ENCODE data around the gene RXRA.

Gene RXRA

GRCh38 chr9:134284273-134284672 is 42.0 kb upstream of the RXRA start:
- H4K20me1 ChIP-seq (ENCODE audit: insufficient read depth, low read length): no peaks in the 10 kb centered on the region
- H3K27ac ChIP-seq (ENCODE audit: low read depth, low read length, poor library complexity, severe bottlenecking): no peak overlapping the region
- H3K4me3 ChIP-seq (ENCODE audit: low read depth, low read length, poor library complexity, severe bottlenecking): no peak overlapping the region
- no peaks in the 10 kb centered on the region for H3K79me2 ChIP-seq (ENCODE audit: insufficient read depth, low read length)
- no peaks in the 10 kb centered on the region for H3K9me2 ChIP-seq (ENCODE audit: low read depth, low read length)
- H3K27me3 ChIP-seq (ENCODE audit: insufficient read depth, low read length): no peaks in the 10 kb centered on the region
- no peaks in the 10 kb centered on the region for H3K36me3 ChIP-seq (ENCODE audit: insufficient read depth, low read length)
- no peak overlapping the region for H3K4me2 ChIP-seq (ENCODE audit: low read length)
- H3F3A ChIP-seq (ENCODE audit: insufficient read depth, low read length): no peaks in the 10 kb centered on the region
- no peak overlapping the region for H3K9ac ChIP-seq (ENCODE audit: low read length)
- no peaks in the 10 kb centered on the region for H3K9me3 ChIP-seq (ENCODE audit: low read length)
- no peak for TF ChIP-seq CTCF (IDR thresholded peaks at IDR 0.05; ENCODE audit: low read length)
- no peak for TF ChIP-seq EZH2 (IDR thresholded peaks at IDR 0.05; ENCODE audit: borderline replicate concordance, low read length)
- peaks cover 35% of the 10 kb centered on the region for H3K4me1 ChIP-seq (ENCODE audit: insufficient read depth, low read length, severe bottlenecking)
- H2AFZ ChIP-seq (ENCODE audit: low read length): no peak overlapping the region

DNA sequence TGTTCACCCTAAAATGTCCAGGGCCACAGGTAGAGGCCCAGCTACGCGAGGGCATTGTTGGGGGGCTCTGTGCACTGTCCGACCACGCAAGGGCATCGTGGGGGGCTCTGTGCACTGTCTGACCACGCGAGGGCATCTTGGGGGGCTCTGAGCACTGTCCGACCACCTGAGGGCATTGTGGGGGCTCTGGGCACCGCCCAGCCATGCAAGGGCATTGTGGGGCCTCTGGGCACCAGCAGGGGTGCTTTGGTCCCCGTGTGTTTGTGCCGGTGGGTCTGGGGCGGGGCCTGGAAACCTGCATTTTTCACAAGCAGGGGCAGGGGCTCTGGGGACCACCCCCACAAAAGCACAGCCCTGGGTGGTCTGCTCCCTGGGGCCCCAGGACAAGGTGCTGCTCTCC is 41.5 kb upstream of the RXRA start:
- H4K20me1 ChIP-seq (ENCODE audit: insufficient read depth, low read length): no peaks in the 10 kb centered on the region
- no peaks in the 10 kb centered on the region for H3K27me3 ChIP-seq (ENCODE audit: insufficient read depth, low read length)
- no peaks in the 10 kb centered on the region for H3K9me2 ChIP-seq (ENCODE audit: low read depth, low read length)
- no peak overlapping the region for H3K4me2 ChIP-seq (ENCODE audit: low read length)
- no peaks in the 10 kb centered on the region for H3K79me2 ChIP-seq (ENCODE audit: insufficient read depth, low read length)
- H3K36me3 ChIP-seq (ENCODE audit: insufficient read depth, low read length): no peaks in the 10 kb centered on the region
- no peak overlapping the region for H3K9ac ChIP-seq (ENCODE audit: low read length)
- peaks cover 40% of the 10 kb centered on the region for H3K4me1 ChIP-seq (ENCODE audit: insufficient read depth, low read length, severe bottlenecking)
- H3K4me3 ChIP-seq (ENCODE audit: low read depth, low read length, poor library complexity, severe bottlenecking): no peak overlapping the region
- H3F3A ChIP-seq (ENCODE audit: insufficient read depth, low read length): no peaks in the 10 kb centered on the region
- TF ChIP-seq CTCF (IDR thresholded peaks at IDR 0.05; ENCODE audit: low read length) (no peak), EZH2 (IDR thresholded peaks at IDR 0.05; ENCODE audit: borderline replicate concordance, low read length) (no peak)
- no peaks in the 10 kb centered on the region for H3K9me3 ChIP-seq (ENCODE audit: low read length)
- no peak overlapping the region for H3K27ac ChIP-seq (ENCODE audit: low read depth, low read length, poor library complexity, severe bottlenecking)
- H2AFZ ChIP-seq (ENCODE audit: low read length): no peak overlapping the region

DNA sequence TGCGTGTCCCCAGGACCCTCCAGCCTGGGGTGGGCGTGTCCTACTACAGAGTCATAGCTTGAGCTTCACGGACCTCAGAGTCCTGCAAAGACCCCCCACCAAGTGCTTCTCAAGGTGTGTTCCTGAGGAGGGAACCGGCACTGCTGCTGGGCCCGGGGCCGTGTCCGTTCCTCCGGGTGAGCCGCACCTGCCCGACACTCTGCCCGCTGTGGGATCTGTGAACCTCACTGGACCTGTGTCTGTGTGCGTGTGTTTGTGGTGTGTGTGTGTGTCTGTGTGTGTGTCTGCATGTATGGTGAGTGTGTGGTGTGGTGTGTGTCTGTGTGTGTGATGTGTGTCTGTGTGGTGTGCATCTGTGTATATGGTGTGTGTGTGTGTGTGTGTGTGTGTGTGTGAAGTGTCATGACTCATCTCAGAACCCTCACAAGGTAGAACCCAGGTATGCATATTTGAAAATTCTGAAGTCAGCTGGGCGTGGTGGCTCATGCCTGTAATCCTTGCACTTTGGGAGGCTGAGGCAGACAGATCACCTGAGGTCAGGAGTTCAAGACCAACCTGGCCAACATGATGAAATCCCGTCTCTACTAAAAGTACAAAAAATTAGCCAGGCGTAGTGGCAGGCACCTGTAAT is 40.9 kb upstream of the RXRA start:
- Histone ChIP-seq H3K9me2 (ENCODE audit: low read depth, low read length) (no peaks in the 10 kb centered on the region), H3K4me2 (ENCODE audit: low read length) (no peak overlapping the region), H3K9me3 (ENCODE audit: low read length) (no peaks in the 10 kb centered on the region), H3K27me3 (ENCODE audit: insufficient read depth, low read length) (no peaks in the 10 kb centered on the region), H3K27ac (ENCODE audit: low read depth, low read length, poor library complexity, severe bottlenecking) (no peak overlapping the region), H3K4me3 (ENCODE audit: low read depth, low read length, poor library complexity, severe bottlenecking) (no peak overlapping the region), H3K79me2 (ENCODE audit: insufficient read depth, low read length) (no peaks in the 10 kb centered on the region), H3K9ac (ENCODE audit: low read length) (no peak overlapping the region), H3F3A (ENCODE audit: insufficient read depth, low read length) (no peaks in the 10 kb centered on the region), H2AFZ (ENCODE audit: low read length) (no peak overlapping the region), H3K36me3 (ENCODE audit: insufficient read depth, low read length) (no peaks in the 10 kb centered on the region), H4K20me1 (ENCODE audit: insufficient read depth, low read length) (no peaks in the 10 kb centered on the region), H3K4me1 (ENCODE audit: insufficient read depth, low read length, severe bottlenecking) (peaks cover 41% of the 10 kb centered on the region)
- TF ChIP-seq EZH2 (IDR thresholded peaks at IDR 0.05; ENCODE audit: borderline replicate concordance, low read length) (no peak), CTCF (IDR thresholded peaks at IDR 0.05; ENCODE audit: low read length) (no peak)
